ENCODE measurements around the gene NRP2. TPM values are rescaled to one million over a fixed set of nuclear protein-coding genes. Genes with fewer than 3 reads are reported as not detected.

The NRP2 gene
- total RNA-seq, 4 donors from 2014 or later: 35.1 to 146 (median 63.9) TPM

GRCh38 chr2:205709319-205709718, 27.0 kb downstream of the NRP2 start:
- in situ Hi-C loops (cut with MboI; ENCODE audit: low pct_ligation_motif_present in 1 of 4, low pct_unique_long_range_greater_than_20kb in 1 of 4, low sequenced_read_pairs in 3 of 4): no loop called here
- Histone ChIP-seq H3K36me3 (no peaks in the 10 kb centered on the region), H3K27ac (peak overlapping the region; percentile 77 to 95 (median 87)), H3K9me3 (no peaks in the 10 kb centered on the region), H3K4me3 (no peak overlapping the region), H3K4me1 (peaks cover 17 to 66% (median 43%) of the 10 kb centered on the region in 4 donors), H3K27me3 (no peaks in the 10 kb centered on the region)
- intact Hi-C loops (cut with DNase I; ENCODE audit: low total_unique reads): no loop called here
- no peak for DNase-seq
- WGBS, 2 donors (ENCODE audit: low coverage in 1 of 2): 79 to 90% methylated on average over 4 of the region's 4 CpGs
- TF ChIP-seq POLR2AphosphoS5 (IDR thresholded peaks at IDR 0.05) (no peak), CTCF (IDR thresholded peaks at IDR 0.05) (no peak), POLR2A (IDR thresholded peaks at IDR 0.05) (no peak), EP300 (IDR thresholded peaks at IDR 0.05; ENCODE audit: low read depth) (no peak)

DNA sequence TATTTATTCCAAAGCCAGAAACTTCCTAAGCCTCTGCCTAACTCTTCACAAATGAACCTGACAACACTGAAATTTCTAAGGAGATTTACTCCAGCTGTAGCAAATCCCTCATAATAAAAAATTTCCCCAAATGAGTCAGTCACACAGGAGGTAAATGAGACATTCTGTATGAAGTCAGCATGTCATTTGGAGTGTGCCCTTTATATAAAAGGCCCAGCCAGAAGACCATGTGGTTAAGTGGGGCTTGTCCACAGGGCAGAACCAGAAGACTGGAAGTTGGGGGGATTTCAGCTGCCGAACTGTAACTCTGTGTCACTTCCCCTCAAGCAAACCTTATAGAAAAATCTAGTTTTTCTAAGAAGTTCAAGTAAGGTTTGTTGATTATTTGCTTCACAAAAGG, 30.2 kb downstream of the NRP2 start:
- Histone ChIP-seq H3K27ac (peak overlapping the region; percentile 74 to 81 (median 78)), H3K9me3 (no peaks in the 10 kb centered on the region), H3K36me3 (no peaks in the 10 kb centered on the region), H3K4me3 (no peak overlapping the region), H3K4me1 (peaks cover 10 to 64% (median 27%) of the 10 kb centered on the region in 4 donors), H3K27me3 (no peaks in the 10 kb centered on the region)
- WGBS, 2 donors (ENCODE audit: low coverage in 1 of 2): 0% methylated on average over 1 of the region's 1 CpG
- intact Hi-C loops (cut with DNase I; ENCODE audit: low total_unique reads): no loop called here
- TF ChIP-seq POLR2AphosphoS5 (IDR thresholded peaks at IDR 0.05) (no peak), CTCF (IDR thresholded peaks at IDR 0.05) (no peak), EP300 (IDR thresholded peaks at IDR 0.05; ENCODE audit: low read depth) (no peak), POLR2A (IDR thresholded peaks at IDR 0.05) (no peak)
- no peak for DNase-seq
- in situ Hi-C loops (cut with MboI; ENCODE audit: low pct_ligation_motif_present in 1 of 4, low pct_unique_long_range_greater_than_20kb in 1 of 4, low sequenced_read_pairs in 3 of 4): no loop called here

DNA sequence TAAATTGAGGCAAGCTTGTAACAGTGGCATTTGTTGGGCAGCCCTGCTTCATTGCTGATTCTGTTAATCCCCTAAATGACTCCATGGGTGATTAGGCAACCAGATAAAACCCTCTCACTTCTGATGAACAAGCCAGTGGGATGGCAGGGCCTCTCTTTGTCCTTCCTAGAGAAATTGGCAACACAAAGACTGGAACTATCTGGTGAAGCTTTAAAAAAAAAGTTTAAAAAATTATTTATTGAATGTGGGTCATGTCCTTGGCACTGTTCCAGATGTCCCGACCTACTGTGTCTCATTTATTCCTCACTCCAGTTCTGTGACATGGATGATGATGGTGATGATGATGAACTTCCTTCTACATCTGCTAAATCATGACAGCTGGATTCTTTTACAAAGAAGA, 30.8 kb downstream of the NRP2 start:
- TF ChIP-seq CTCF (IDR thresholded peaks at IDR 0.05) (no peak), EP300 (IDR thresholded peaks at IDR 0.05; ENCODE audit: low read depth) (no peak), POLR2AphosphoS5 (IDR thresholded peaks at IDR 0.05) (no peak), POLR2A (IDR thresholded peaks at IDR 0.05) (no peak)
- Histone ChIP-seq H3K27ac (peak overlapping the region; percentile 74 to 81 (median 78)), H3K9me3 (no peaks in the 10 kb centered on the region), H3K27me3 (no peaks in the 10 kb centered on the region), H3K36me3 (no peaks in the 10 kb centered on the region), H3K4me3 (no peak overlapping the region), H3K4me1 (peaks cover 5 to 64% (median 24%) of the 10 kb centered on the region in 4 donors)
- intact Hi-C loops (cut with DNase I; ENCODE audit: low total_unique reads): no loop called here
- in situ Hi-C loops (cut with MboI; ENCODE audit: low pct_ligation_motif_present in 1 of 4, low pct_unique_long_range_greater_than_20kb in 1 of 4, low sequenced_read_pairs in 3 of 4): no loop called here
- WGBS, 2 donors (ENCODE audit: low coverage in 1 of 2): 14% methylated on average over 1 of the region's 1 CpG; no CpG with 5 or more reads in 1 of the 2 donors
- no peak for DNase-seq

GRCh38 chr2:205714058-205714776, 31.9 kb downstream of the NRP2 start:
- TF ChIP-seq EP300 (IDR thresholded peaks at IDR 0.05; ENCODE audit: low read depth) (no peak), CTCF (IDR thresholded peaks at IDR 0.05) (no peak), POLR2AphosphoS5 (IDR thresholded peaks at IDR 0.05) (no peak), POLR2A (IDR thresholded peaks at IDR 0.05) (no peak)
- peaks cover 5 to 68% (median 21%) of the 10 kb centered on the region in 4 donors for H3K4me1 ChIP-seq
- no peaks in the 10 kb centered on the region for H3K27me3 ChIP-seq
- H3K36me3 ChIP-seq: no peaks in the 10 kb centered on the region
- DNase-seq: no peak
- peak overlapping the region; percentile 74 to 81 (median 78) for H3K27ac ChIP-seq
- H3K9me3 ChIP-seq: no peaks in the 10 kb centered on the region
- intact Hi-C loops (cut with DNase I; ENCODE audit: low total_unique reads) (no loop called here), in situ Hi-C loops (cut with MboI; ENCODE audit: low pct_ligation_motif_present in 1 of 4, low pct_unique_long_range_greater_than_20kb in 1 of 4, low sequenced_read_pairs in 3 of 4) (no loop called here)
- no peak overlapping the region for H3K4me3 ChIP-seq
- WGBS, 2 donors (ENCODE audit: low coverage in 1 of 2): 37 to 59% methylated on average over 4 to 5 of the region's 5 CpGs

All from transverse colon (tissue), 4 donors.